GM12872 (cell line): Measurements from ENCODE around the gene C2CD4B.

ENCODE experiments used
- CTCF ChIP-seq: IDR thresholded peaks from 3 replicates; pipeline ENCODE4 v1.5.1; 2011; ENCODE audit warnings: low read depth, mild to moderate bottlenecking, low read length, moderate library complexity; ENCODE audit not compliant: insufficient read depth

The C2CD4B gene

GRCh38 chr15:62147551-62147950, 17.5 kb downstream of the C2CD4B start:
- TF ChIP-seq CTCF: no peak

GRCh38 chr15:62147149-62147548, 17.9 kb downstream of the C2CD4B start:
- no peak for TF ChIP-seq CTCF

GRCh38 chr15:62145015-62145735, 19.9 kb downstream of the C2CD4B start:
- no peak for TF ChIP-seq CTCF

- TF ChIP-seq CTCF: no peak
Observed at GRCh38 chr15:62142736-62143135, 22.3 kb downstream of the C2CD4B start.

GRCh38 chr15:62141643-62142588, 23.2 kb downstream of the C2CD4B start:
- TF ChIP-seq CTCF: no peak

GRCh38 chr15:62141200-62141599, 23.9 kb downstream of the C2CD4B start:
- TF ChIP-seq CTCF: no peak

- TF ChIP-seq CTCF: no peak
Observed at GRCh38 chr15:62138124-62138523, 27.0 kb downstream of the C2CD4B start.
